ENCODE measurements around the gene USP35.
A peak's percentile ranks its signal among the peaks of the same experiment; 100 is the strongest.
"Not testable (repeated sequence)": the region's sequence is repeated elsewhere in the genome, so short reads cannot be mapped to it uniquely, and the experiment has no call there.

The USP35 gene

DNA sequence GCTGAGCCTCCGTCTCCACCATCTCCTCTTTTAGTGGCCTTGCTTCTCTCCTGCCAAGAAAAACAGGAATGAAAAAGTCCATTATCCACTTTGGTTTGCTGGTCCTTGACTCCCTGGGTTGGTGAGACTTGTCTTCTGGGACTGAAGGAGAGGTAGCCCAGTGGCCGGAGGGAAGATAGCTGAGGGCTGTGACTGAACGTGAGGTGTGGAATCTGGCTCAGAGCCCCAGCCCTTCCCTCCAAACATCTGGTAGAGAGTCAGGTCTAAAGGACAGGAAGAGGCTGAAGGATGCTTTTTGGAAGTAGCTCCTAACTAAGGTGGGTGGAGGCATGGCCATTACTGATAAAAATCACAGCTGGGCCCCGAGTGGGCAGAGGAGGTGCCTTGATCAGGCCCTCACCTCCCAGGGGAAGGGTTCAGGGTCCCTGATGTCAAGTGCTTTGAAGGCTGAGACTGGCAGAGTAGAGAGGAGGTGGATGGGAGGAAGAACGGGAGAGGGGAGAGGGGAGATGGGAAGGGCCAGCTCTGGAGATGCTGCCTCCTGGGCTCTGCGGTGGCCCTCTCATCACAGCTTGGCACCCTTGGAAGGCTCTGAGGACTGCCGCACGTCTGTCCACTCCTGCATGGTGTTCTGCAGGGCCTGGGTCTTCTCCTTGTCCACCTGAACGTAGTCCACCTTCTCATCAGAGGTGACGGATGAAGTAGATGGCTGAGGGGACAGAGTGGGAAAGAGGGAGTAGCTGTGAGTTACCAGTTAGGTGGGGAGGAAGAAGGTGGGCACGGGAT is 30.2 kb downstream of the USP35 start:
- DNase-seq, result no peak

DNA sequence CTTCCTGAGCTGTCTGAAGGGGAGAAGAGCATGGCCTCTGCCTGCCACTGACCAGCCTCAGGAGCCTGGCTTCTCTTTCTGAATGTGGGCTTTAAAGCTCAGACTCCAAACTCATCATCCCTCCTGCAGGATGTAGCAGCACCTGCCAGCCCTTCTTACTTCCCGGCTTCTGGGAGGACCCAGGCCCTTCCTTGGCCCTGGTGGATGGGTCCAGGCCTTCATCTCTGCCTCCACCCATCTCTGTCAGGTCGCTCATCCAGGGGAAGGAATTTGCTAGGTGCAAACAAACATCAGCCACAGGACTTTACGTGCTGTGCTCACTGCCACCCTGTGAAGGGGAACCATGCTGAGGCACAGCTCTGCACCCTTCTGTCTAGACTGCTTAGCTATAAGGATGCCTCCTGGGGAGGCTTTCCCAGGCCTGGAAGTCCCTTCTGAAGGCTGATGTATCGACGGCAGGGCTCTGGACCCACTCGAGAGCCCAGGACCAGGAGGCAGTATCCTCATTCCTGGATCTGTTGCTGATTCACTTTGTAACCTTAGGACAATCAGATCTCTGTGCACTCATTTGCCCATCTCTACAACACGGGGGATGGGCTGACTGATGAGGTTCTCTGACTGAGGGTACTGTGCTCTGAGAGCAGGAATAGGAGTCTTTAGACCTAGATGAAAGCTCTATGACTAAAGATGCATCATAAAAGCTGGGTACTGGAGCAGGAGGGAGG is 30.9 kb downstream of the USP35 start:
- DNase-seq, result no peak

DNA sequence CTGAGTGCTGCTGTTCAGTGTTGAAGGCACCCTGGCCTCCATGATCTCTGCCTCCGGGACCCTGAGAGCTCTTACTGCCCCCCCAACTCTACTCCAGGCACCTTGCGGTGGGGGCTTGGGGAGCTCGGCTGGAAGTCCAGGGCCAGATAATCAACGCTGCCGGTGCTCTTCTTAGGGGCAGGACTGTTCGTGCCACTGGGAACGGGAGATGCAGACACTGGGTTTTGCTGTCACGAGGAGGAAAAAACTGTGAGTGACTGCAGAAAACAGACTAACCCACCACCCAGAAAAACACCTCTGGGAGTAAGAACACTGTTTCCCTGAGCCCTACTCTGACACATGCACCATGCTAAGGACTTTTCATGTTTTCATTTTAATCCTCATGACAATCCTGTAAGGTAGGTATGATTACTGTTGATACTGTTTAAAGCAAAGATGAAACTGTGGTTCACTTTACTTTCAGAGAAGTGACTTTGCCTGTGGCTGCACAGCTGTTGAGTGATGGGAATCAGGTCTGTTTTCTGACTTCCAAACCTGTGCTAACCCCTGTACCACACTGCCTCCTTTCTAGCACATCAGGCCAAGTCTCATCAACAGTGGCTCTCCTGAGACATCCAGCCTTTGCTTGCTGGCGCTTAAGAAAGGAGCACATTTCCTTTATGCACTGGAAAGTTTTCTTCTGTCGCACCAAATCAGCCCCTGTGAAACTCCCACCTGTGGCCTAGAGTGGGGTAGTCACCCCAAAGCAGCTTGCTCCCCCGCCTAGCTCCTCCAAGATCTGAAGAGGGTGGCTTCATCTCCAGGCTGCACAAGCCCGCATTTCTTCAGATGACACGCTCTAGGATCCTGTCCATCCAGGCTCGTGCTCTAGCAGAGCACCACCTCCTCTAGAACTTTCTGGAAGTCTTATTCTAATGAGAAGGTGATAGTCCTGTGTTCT is 31.8 kb downstream of the USP35 start:
- no peak for DNase-seq

DNA sequence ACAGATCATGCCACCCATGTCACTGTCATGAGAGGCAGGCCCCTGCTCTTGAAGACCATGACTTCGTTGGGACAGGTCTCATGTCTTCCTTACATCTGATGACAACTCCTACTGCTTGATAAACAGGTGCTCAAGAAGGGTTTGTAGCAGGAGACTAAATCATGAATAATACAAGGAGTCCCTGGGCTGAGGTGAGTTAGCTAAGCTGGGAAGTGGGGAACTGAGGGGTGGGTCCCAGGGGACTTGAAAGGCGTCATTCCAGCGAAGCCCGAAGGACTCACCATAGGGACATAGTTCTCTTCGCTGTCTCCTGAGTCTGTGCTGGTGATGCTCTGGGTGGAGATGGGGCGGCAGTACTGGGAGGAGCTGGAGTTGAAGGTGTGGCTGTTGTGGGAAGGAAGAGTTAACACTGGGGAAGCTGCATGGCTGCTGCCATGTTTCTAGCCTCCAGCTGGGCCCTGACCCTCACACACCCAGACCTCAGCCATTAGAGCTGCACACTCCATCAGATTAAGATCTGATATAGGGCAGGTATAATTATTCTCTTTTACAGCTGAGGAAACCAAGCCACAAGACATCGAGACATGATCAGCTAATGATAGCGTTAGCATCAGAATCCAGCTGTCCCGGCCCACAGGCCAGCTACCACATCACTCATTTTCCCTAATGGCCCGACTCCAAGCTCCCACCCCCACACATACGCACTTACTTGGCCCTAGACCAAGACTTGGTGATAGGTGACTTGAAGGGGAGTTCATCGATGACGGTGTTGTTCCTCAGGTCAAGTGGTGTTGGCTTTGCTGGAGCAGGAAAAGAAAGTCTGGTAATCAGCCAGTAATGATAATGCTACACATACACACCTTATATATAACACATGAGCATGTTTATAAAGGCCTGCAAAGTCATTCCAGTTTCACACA is 32.9 kb downstream of the USP35 start:
- no peak for DNase-seq

DNA sequence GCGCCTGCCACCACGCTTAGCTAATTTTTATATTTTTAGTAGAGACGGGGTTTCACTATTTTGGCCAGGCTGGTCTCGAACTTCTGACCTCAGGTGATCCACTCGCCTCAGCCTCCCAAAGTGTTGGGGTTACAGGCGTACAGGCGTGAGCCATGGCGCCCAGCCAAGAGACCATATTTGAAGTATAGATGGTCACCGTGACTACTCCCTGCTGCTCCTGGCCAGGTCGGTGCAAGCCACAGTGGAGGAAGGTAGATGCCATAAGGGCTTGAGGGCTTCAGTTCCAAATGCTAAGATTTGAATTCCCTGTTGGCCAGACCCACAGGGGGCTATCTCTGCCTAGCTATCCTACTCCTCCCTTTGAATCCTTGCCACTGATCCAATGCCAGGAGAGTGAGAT is 34.0 kb downstream of the USP35 start:
- DNase-seq, result not testable (repeated sequence)

DNA sequence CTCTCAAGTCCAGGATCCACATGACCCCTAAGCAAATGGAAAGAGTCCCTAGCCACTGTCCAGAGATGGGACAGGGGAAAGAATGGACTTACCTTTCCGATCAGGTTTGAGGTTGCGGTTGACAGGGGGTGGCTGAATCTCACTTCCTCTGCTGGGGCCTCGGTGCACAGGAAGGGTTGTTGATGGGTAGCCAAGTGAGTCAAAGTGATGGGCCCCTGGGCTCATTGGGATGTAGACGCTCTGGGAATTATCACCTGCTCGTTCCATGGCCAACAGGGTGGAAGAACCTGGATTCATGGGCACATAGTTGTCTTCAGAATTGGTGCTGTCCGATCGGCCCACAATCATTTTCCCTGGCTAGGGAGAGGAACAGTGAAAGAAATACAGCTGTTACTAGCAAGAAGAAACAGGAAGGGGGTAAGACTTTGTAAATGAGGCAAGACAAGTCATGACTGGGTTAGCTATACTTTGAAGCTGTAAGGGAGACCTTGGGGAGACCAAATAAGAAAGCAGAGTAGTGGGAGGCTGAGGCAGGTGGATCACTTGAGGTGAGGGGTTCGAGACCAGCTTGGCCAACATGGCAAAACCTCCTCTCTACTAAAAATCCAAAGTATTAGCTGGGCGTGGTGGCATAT is 34.7 kb downstream of the USP35 start:
- no peak for DNase-seq

DNA sequence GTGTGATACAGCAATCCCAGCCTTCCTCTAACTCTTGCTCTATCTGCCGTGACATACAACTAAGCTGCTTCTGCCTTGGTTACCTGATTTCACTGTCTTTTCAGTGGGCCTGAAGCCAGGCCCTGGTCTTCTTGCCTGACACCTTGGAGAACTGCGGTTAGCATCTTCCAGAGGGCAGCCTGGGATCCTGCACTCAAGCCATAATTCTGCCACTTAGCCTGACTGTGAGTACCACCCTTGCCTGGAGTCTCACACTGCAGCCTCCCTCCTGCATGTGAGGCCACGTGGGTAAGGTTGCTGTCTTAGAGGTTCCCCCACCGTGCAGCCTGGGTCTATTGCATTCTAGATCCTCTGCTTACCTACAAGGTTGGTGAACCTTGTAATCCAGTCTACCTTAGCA is 35.8 kb downstream of the USP35 start:
- DNase-seq, result no peak

DNA sequence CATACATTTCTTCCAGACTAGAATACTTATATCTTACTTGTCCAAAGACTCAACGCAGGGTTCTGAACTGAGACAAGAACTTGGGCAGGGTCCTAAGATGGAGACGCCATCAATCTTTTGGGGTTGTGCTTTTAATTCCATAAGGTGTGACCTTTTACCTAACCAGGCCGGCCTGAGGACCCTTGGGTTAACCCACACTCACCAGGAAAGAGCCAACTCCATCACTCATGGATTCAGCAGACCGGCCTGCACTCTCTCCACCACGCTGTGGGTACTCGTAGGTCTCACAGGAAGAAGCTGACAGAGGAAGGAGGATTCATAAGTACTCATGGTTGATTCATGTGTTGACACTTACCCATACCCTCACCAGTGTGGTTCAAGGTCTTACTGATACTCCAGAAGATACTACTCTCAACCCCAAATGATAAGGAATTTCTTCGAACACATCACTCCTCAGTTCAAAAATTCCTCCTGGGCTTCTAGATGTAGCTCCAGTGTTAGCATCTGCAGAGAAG is 36.2 kb downstream of the USP35 start:
- no peak for DNase-seq

DNA sequence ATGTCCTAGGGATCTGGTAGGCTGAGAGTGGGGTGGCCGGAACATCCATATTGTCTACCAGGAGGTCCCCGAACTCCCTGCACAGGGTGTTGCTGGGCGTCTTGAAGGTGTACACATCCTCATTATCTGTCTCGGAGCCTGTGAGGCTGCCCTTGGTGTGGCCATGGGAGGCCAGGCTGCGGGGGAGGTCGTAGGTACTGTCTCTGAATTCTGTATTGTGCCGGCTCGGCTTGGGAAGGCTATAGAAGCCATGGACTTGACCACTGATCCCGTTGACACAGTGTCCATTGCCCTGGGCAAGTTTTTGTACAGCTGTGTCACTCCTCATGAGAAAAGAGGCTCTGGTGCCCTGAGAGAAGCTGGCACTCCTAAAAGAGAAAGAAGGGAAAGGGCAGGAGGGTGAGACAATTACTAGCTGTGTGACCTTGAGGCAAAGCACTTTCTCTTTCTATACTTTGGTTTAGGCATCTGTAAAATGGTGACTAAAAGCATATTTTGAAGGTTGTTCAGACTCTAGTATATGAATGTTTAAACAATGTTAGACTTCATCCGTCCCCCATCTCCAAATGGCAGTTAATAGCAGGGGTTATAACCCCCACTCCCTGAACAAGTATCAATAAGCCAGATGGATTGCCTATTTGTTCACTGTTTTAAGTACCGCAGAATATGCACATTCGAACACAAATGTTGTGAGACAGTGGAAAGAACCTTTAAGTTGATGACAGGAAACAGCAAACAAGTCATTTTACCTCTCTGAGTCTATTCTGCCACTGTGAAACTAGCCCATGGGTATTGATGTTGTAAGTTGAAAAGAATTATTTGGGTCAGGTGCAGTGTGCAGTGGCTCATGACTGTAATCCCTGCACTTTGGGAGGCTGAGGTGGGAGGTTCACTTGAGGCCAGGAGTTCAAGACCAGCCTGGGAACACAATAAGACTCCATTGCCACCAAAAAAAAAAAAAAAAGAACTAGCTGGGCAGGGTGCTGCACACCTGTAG is 38.3 kb downstream of the USP35 start:
- DNase-seq, result no peak

DNA sequence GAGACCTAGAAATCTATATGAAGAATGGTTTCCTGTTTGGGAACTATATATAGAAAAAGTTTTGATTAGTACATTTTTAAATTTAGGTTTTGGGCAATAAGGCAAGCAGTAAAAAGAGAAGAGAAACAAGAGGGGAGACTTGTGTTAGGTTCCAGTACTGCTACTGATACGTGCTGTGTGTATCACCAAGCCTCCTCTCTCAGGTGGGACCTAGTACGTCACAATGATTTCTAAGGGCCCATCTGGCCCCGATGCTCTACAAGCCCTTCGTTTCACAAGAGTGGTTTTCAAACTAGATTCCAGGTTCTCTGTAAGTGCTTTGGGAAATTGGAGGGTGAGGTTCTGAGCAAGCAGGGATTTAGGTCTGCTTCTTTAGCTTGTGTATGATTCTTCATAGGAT is 39.2 kb downstream of the USP35 start:
- no peak for DNase-seq

DNA sequence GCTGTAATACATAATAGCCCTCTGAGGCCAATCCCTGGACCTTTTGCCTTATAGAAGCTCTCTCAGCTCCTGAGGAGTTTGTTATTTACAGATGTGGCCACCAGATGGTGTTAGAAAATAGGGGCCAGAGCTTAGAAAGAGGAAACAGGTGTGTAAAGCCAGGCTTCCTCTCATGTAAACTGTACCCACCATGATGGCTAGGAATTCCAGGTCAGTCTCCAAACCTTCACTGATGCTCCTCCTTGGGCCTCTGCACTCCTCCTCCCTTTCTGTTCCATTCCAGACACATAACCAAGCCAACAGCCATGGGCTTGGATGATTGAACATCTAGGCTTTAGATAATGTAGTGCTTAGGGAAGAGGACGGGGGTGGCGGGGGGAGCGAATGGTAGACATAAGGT is 39.7 kb downstream of the USP35 start:
- peak; percentile 67 for DNase-seq

DNA sequence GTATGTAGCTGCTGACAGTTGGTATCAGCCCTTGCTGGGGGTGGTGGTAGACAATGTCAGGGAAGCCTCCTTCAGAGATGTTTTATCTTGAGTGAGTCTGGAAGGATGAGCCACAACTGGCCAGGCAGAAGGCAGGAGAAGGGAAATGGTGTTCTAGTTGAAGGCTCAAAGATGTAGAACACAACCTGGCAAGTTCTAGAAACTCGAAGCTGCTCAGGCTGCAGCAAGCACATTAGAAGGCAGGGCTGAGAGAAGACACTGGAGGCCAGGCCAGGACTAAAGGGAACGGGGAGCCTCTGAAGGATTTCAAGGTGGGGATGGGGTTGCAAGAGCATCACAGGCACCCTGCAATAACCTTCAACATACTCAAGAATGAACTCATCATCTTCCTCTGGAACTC is 40.4 kb downstream of the USP35 start:
- DNase-seq, result no peak

DNA sequence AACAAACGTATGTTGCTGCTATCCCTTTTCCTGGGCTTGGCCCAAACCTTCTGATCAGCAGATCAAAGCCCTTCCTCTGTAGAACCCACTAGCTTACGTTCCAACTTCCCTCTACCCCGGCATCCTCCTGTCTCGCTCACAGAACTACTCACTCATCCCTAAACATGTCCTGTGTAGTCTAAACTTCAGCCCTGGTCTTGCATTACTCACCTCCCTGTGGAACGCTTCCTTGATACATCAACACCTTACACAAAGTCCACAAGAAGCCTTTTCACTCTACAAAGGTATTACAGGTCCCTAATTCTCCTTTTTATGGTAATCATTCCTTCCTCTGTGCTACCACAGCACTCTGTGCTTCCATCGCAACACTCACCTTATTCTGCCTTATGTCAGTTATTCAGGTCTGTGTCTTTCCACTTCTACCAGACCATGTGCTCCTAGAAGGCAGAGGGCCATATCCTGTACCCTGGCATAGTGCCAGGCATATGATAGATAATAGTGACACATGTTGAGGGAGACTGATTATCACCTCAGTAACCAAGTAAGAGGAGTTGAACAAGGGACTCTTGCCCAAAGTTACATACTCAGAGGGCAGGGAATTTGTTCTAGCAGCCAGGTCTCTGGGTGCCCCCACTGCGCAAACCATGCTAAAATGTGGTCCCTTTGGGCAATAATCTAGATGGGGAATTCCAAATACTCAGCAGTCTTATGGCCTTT is 41.6 kb downstream of the USP35 start:
- peak; percentile 2 for DNase-seq

DNA sequence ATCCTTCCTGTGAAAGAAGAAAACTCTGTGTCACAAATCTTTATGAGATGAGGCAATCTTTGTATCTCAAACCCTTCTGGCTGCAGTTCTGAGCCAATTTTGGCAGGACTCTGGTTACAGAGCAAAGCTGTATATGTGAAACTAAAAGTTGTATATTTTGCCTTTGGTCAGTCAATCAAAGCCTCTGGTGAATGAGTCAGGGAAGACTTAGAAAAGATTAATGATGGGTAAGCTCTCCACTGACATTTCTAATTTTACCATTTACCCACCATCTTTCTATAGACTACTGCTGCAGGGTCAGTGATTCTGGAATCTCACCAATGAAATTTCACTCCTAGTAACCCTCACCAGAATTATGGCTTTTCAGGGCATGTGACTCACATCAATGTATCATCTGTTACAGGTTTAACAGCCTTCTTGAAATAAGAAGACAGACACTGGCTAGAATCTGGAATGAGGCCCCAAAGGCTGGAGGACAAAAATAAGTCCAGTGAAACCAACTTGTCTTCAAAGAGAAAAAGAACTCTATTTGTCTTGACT is 43.3 kb downstream of the USP35 start:
- no peak for DNase-seq

DNA sequence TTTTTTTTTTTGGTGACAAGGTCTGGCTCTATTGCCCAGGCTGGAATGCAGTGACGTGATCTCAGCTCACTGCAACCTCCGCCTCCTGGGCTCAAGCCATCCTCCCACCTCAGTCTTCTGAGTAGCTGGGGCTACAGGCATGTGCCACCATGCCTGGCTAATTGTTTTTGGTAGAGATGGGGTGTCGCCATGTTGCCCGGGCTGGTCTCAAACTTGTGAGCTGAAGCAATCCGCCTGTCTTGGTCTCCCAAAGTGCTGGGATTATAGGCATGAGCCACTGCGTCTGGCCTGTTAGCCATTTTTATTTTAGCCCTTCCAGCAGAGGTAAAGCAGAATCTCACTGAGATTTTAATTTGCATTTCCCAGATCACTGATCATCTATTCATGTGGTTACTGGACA is 44.3 kb downstream of the USP35 start:
- DNase-seq, result not testable (repeated sequence)

DNA sequence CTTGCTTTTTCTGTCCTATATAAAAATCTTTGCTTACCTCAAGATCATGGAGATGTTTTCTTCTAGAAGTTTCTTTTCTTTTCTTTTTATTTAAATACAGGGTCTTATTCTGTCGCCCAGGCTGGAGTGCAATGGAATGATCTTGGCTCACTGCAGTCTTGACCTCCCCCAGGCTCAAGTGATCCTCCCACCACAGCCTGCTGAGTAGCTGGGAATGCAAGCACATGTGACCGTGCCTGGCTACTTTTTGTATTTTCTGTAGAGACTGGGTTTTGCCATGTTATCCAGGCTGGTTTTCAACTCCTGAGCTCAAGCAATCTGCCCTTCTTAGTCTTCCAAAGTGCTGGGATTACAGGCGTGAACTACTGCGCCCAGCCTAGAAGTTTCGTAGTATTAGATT is 45.3 kb downstream of the USP35 start:
- DNase-seq, result no peak

DNA sequence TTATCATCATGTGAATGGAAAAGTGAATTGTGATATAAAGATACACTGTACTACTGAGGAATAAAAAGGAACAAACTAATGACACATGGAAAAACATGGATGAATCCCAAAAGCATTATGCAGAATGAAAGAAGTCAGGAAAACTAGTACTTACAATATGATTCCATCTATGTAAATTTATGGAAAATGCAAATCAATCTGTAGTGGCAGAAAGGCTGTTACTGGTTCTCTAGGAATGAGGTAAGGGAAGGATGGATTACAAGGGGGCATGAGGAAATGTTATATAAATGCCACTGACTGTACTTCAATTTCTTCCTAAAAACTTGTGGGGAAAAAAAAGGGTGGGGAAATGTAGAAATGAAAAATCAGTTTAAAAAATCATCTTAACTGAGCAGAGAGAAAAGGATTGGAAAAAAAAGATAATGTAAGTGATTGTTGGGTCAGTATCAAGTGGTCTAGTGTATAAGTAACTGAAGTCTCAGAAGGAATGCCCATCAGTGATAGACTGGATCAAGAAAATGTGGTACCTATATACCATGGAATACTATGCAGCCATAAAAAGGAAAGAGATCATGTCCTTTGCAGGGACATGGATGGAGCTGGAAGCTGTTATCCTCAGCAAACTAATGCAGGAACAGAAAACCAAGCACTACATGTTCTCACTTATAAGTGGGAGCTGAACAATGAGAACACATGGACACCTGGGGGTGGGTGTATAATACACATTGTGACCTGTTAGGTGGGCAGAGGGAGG is 48.8 kb downstream of the USP35 start:
- DNase-seq, result no peak

DNA sequence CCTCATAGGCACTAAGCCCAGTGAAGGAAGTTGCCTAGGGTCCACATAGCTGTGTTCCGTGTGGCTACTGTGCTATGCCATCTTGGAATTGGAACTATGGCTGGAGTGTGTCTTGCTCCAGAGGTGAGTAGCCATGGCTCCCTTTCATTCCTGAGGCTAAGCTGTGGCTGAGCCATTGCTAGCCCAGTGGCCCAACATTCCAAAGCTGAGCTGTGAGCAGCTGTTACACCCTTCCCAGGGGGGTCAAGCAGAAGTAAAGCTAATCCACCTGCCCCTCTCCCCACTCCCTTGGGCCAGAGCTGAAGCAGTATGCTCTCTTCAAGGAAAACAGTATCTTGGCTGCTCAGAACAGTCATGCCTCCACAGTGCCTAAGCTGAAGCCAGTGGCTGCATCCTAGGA is 51.1 kb downstream of the USP35 start:
- no peak for DNase-seq

DNA sequence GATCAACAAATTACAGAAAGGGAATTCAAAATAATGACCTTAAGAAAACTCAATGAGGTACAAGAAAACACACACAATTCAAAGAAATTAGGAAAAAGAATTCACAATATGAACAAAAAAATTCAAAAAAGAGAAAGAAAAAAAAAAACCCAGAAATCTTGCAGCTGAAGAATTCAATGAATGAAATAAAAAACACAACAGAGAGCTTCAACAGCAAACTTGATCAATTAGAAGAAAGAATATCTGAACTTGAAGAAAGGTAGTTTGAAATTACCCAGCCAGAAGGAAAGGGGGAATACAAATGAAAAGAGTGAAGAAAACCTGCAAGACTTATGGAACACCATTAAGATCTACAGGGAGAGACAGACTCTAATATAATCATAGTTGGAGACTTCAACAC is 52.8 kb downstream of the USP35 start:
- no peak for DNase-seq
